Activated T-helper 1 cell treated with anti-CD3 and anti-CD28 coated beads, Interleukin-2, amount 50 U/mL, for 16 hours (primary cell): ENCODE results near the gene C20orf96.
"Not testable (repeated sequence)": the region's sequence is repeated elsewhere in the genome, so short reads cannot be mapped to it uniquely, and the experiment has no call there.

Experiments used
- DNase-seq, 2 donors: peaks; one replicate each; pipeline ENCODE4 v3.0.0-alpha.2; 2020; ENCODE audit warnings: low read depth in 1 of 2, low spot score in 1 of 2

The C20orf96 gene

DNA sequence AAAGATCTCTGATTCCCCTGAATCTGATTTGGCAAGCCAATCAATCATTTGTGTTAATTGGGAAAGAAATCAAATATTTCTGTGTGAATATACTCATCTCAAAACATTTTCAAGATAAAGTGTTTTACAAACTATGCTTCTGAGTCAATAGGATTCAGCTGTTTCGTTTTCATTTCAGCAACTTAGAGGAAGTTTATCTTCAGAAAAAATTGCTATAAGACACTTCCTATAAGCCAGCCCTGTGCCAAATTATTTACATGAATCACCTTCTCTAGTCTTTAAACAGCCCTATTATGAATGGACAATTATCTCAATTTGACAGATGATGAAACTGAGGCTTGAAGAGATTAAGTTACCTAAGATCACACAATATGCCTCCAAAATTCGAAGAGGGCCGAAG lies 52.6 kb downstream of the C20orf96 start:
- DNase-seq: no peak

DNA sequence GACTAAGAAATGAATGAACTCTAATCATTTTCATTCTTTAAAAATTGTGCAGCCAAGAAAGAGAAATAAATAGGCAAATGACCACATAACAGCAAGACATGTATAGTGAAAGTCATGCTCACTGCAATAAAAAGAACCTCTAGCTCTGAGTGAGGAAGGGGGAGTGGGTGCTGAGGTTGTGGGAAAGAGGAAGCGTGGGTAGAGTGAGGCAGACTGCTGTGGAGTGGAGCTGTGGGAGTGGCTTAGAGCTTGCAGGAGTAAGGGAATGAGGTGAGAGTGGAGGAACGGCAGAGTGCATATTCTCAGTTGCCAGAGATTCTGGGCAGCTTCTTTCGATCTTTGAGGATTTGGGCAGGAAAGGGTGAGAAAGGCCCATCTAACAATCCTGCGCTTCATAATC lies 53.1 kb downstream of the C20orf96 start:
- DNase-seq: no peak

DNA sequence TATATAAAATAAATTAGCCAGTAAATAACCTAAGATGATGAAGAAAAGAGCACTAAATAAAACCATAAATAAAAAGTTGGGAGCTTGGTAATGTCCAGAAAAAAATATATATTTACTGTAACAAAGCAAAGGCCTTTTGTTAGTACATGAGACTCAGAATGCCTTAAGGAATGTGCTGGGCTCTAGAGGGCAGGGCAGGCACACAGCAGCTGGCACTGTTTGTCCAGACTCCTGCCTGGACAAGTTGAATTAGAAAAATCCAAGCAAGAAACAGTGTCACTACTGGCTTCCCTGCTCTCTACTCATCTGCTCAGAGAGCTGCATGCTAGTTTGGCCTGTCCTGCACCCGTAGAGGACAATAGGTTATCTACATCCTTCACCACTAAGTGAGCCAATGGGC lies 54.7 kb downstream of the C20orf96 start:
- DNase-seq: no peak

- DNase-seq: no peak
Observed at GRCh38 chr20:227439-228105, 63.0 kb downstream of the C20orf96 start.

DNA sequence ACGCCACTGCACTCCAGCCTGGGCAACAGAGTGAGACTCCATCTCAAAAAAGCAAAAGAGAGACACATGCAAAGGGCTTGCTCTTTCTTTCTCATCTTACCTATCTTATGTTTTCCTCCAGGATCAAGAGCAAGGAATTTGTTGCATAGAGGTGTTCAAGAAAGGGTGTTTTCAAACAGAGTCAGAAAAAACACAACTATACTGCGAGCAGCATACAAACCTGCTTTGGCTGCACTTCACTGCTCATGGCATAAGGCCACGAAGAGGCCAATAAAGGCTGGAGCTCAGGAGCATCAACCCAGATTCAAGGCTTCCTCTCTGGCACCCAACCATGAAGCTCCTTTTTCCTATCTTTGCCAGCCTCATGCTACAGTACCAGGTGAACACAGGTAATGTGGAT lies 63.6 kb downstream of the C20orf96 start, which contains the start of gene DEFB129:
Gene DEFB129 (plus strand): TSS at position 301 of the 400 bp plus-strand sequence. CDS start 31 bp downstream, at position 332.
- DNase-seq: no peak

DNA sequence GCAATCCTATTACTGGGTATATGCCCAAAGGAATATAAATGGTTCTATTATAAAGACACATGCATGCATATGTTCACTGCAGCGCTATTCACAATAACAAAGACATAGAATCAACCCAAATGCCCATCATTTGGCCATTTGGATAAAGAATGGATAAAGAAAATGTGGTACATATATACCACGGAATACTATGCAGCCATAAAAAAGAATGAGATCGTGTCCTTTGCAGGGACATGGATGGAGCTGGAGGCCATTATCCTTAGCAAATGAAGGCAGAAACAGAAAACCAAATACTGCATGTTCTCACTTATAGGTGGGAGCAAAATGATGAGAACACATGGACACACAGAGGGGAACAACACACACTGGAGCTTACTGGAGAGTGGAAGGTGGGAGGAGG lies 64.7 kb downstream of the C20orf96 start:
- not testable (repeated sequence) for DNase-seq

GRCh38 chr20:221258-221830 lies 69.2 kb downstream of the C20orf96 start:
- DNase-seq: no peak
